ENCODE results near the gene SSTR5.

GRCh38 chr16:1074379-1074649 is 1.8 kb downstream of the SSTR5 start:
- TF ChIP-seq CTCF (IDR thresholded peaks at IDR 0.05), result no peak
- no peak for TF ChIP-seq HOXA7 (CRISPR knock-in tag; IDR thresholded peaks at IDR 0.05)
- TF ChIP-seq RAD21 (conservative IDR thresholded peaks at IDR 0.05 in 1 of 2, IDR thresholded peaks at IDR 0.05 in 1 of 2), result no peak
- no peak for TF ChIP-seq TP53 (CRISPR knock-in tag; IDR thresholded peaks at IDR 0.05)
- no peak for TF ChIP-seq CHD2 (IDR thresholded peaks at IDR 0.05; ENCODE audit: low read length, partially characterized antibody)
- no peak for TF ChIP-seq JUN (IDR thresholded peaks at IDR 0.05)
- TF ChIP-seq POLR2A (IDR thresholded peaks at IDR 0.05; ENCODE audit: low read length), result no peak
- no peak for TF ChIP-seq PHF8 (IDR thresholded peaks at IDR 0.05; ENCODE audit: borderline replicate concordance, low read depth)
- TF ChIP-seq MYC (IDR thresholded peaks at IDR 0.05; ENCODE audit: borderline replicate concordance, low read length), result no peak
